Ishikawa (cell line): Measurements from ENCODE around the gene MALSU1.

ENCODE experiments used
- CEBPB ChIP-seq: IDR thresholded peaks from 2 replicates; pipeline ENCODE4 v1.6.1; 2012
- CREB1 ChIP-seq: IDR thresholded peaks from 2 replicates; pipeline ENCODE4 v1.6.1; 2012; ENCODE audit warnings: low read depth
- EGR1 ChIP-seq: IDR thresholded peaks from 2 replicates; pipeline ENCODE4 v1.6.1; 2012
- EP300 ChIP-seq: IDR thresholded peaks from 2 replicates; pipeline ENCODE4 v1.6.1; 2012; ENCODE audit warnings: borderline replicate concordance
- FOXM1 ChIP-seq: IDR thresholded peaks from 2 replicates; pipeline ENCODE4 v1.6.1; 2012; ENCODE audit warnings: low read depth, borderline replicate concordance
- MAX ChIP-seq: IDR thresholded peaks from 2 replicates; pipeline ENCODE4 v1.6.1; 2012
- NFIC ChIP-seq: IDR thresholded peaks from 2 replicates; pipeline ENCODE4 v1.6.1; 2012
- RAD21 ChIP-seq: IDR thresholded peaks from 2 replicates; pipeline ENCODE4 v1.6.1; 2012; ENCODE audit warnings: low read depth
- REST ChIP-seq: IDR thresholded peaks from 2 replicates; pipeline ENCODE4 v1.6.1; 2012; ENCODE audit warnings: low read depth, mild to moderate bottlenecking
- TAF1 ChIP-seq: IDR thresholded peaks from 2 replicates; pipeline ENCODE4 v1.6.1; 2012; ENCODE audit warnings: low read depth, mild to moderate bottlenecking
- TCF12 ChIP-seq: IDR thresholded peaks from 2 replicates; pipeline ENCODE4 v1.6.1; 2012; ENCODE audit warnings: low read depth
- TEAD4 ChIP-seq: IDR thresholded peaks from 2 replicates; pipeline ENCODE4 v1.6.1; 2012
- USF1 ChIP-seq: IDR thresholded peaks from 2 replicates; pipeline ENCODE4 v1.6.1; 2012
- YY1 ChIP-seq: IDR thresholded peaks from 2 replicates; pipeline ENCODE4 v1.6.1; 2012; ENCODE audit warnings: low read depth
- ZBTB7A ChIP-seq: IDR thresholded peaks from 2 replicates; pipeline ENCODE4 v1.6.1; 2012; ENCODE audit warnings: low read depth

The MALSU1 gene

GRCh38 chr7:23356168-23356567 lies 57.0 kb downstream of the MALSU1 start:
- no peak for TF ChIP-seq FOXM1
- TF ChIP-seq CEBPB: no peak
- TF ChIP-seq EGR1: no peak
- TF ChIP-seq TEAD4: no peak
- no peak for TF ChIP-seq EP300
- no peak for TF ChIP-seq ZBTB7A
- no peak for TF ChIP-seq REST
- TF ChIP-seq MAX: no peak
- no peak for TF ChIP-seq YY1
- TF ChIP-seq TCF12: no peak
- TF ChIP-seq CREB1: no peak
- no peak for TF ChIP-seq RAD21
- no peak for TF ChIP-seq NFIC
- no peak for TF ChIP-seq USF1
- TF ChIP-seq TAF1: no peak

- no peak for TF ChIP-seq FOXM1
- no peak for TF ChIP-seq ZBTB7A
- no peak for TF ChIP-seq TCF12
- TF ChIP-seq REST: no peak
- TF ChIP-seq CEBPB: no peak
- no peak for TF ChIP-seq YY1
- TF ChIP-seq EGR1: no peak
- TF ChIP-seq CREB1: no peak
- no peak for TF ChIP-seq TEAD4
- no peak for TF ChIP-seq NFIC
- TF ChIP-seq MAX: no peak
- TF ChIP-seq EP300: no peak
- no peak for TF ChIP-seq USF1
- TF ChIP-seq RAD21: no peak
- TF ChIP-seq TAF1: no peak
Observed at GRCh38 chr7:23356726-23357125, 57.6 kb downstream of the MALSU1 start.

GRCh38 chr7:23357190-23358093 lies 58.3 kb downstream of the MALSU1 start:
- TF ChIP-seq YY1 (0 out of 2 replicates have a peak, but pooled peaks have one; percentile 11), EGR1 (no peak), ZBTB7A (no peak), USF1 (no peak), MAX (no peak), NFIC (peak; percentile 79), TAF1 (no peak), TCF12 (peak; percentile 57; the same call in 1 of the 2 replicates), RAD21 (peak; percentile 64), CREB1 (no peak), REST (no peak), CEBPB (peak; percentile 76), EP300 (peak; percentile 75), FOXM1 (peak; percentile 77), TEAD4 (peak; percentile 43; the same call in 1 of the 2 replicates)
